Measurements from ENCODE around the gene USP35. TPM values are rescaled to one million over a fixed set of nuclear protein-coding genes. Genes with fewer than 3 reads are reported as not detected.

The USP35 gene
- total RNA-seq, 4 donors from 2014 or later: 6.6 to 30.6 (median 13.3) TPM

DNA sequence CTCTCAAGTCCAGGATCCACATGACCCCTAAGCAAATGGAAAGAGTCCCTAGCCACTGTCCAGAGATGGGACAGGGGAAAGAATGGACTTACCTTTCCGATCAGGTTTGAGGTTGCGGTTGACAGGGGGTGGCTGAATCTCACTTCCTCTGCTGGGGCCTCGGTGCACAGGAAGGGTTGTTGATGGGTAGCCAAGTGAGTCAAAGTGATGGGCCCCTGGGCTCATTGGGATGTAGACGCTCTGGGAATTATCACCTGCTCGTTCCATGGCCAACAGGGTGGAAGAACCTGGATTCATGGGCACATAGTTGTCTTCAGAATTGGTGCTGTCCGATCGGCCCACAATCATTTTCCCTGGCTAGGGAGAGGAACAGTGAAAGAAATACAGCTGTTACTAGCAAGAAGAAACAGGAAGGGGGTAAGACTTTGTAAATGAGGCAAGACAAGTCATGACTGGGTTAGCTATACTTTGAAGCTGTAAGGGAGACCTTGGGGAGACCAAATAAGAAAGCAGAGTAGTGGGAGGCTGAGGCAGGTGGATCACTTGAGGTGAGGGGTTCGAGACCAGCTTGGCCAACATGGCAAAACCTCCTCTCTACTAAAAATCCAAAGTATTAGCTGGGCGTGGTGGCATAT is 34.7 kb downstream of the USP35 start:
- DNase-seq: peak in 2 of 3 donors; percentile 61 to 63
- no peak overlapping the region for H3K27ac ChIP-seq
- no peaks in the 10 kb centered on the region for H3K4me1 ChIP-seq
- TF ChIP-seq, protein P1, sequence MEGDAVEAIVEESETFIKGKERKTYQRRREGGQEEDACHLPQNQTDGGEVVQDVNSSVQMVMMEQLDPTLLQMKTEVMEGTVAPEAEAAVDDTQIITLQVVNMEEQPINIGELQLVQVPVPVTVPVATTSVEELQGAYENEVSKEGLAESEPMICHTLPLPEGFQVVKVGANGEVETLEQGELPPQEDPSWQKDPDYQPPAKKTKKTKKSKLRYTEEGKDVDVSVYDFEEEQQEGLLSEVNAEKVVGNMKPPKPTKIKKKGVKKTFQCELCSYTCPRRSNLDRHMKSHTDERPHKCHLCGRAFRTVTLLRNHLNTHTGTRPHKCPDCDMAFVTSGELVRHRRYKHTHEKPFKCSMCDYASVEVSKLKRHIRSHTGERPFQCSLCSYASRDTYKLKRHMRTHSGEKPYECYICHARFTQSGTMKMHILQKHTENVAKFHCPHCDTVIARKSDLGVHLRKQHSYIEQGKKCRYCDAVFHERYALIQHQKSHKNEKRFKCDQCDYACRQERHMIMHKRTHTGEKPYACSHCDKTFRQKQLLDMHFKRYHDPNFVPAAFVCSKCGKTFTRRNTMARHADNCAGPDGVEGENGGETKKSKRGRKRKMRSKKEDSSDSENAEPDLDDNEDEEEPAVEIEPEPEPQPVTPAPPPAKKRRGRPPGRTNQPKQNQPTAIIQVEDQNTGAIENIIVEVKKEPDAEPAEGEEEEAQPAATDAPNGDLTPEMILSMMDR (IDR thresholded peaks at IDR 0.05): no peak
- no peak for TF ChIP-seq POLR2A (IDR thresholded peaks at IDR 0.05)
- H3K27me3 ChIP-seq: no peaks in the 10 kb centered on the region
- peaks cover 0 to 71% (median 0%) of the 10 kb centered on the region in 3 donors for H3K36me3 ChIP-seq
- H3K4me3 ChIP-seq: no peak overlapping the region
- H3K9me3 ChIP-seq: no peaks in the 10 kb centered on the region

DNA sequence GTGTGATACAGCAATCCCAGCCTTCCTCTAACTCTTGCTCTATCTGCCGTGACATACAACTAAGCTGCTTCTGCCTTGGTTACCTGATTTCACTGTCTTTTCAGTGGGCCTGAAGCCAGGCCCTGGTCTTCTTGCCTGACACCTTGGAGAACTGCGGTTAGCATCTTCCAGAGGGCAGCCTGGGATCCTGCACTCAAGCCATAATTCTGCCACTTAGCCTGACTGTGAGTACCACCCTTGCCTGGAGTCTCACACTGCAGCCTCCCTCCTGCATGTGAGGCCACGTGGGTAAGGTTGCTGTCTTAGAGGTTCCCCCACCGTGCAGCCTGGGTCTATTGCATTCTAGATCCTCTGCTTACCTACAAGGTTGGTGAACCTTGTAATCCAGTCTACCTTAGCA is 35.8 kb downstream of the USP35 start:
- TF ChIP-seq POLR2A (IDR thresholded peaks at IDR 0.05): no peak
- TF ChIP-seq, protein P1 (IDR thresholded peaks at IDR 0.05): no peak

DNA sequence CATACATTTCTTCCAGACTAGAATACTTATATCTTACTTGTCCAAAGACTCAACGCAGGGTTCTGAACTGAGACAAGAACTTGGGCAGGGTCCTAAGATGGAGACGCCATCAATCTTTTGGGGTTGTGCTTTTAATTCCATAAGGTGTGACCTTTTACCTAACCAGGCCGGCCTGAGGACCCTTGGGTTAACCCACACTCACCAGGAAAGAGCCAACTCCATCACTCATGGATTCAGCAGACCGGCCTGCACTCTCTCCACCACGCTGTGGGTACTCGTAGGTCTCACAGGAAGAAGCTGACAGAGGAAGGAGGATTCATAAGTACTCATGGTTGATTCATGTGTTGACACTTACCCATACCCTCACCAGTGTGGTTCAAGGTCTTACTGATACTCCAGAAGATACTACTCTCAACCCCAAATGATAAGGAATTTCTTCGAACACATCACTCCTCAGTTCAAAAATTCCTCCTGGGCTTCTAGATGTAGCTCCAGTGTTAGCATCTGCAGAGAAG is 36.2 kb downstream of the USP35 start:
- Histone ChIP-seq H3K36me3 (peaks cover 0 to 56% (median 0%) of the 10 kb centered on the region in 3 donors), H3K4me1 (peaks cover 0 to 1% (median 0%) of the 10 kb centered on the region in 4 donors), H3K4me3 (no peak overlapping the region), H3K9me3 (no peaks in the 10 kb centered on the region), H3K27me3 (no peaks in the 10 kb centered on the region), H3K27ac (no peak overlapping the region)
- TF ChIP-seq POLR2A (IDR thresholded peaks at IDR 0.05): no peak
- TF ChIP-seq, protein P1 (IDR thresholded peaks at IDR 0.05): no peak
- DNase-seq: no peak

More for the DNA sequence above, 35.8 kb downstream of the USP35 start:
- no peak for DNase-seq
- Histone ChIP-seq H3K4me3 (no peak overlapping the region), H3K27ac (no peak overlapping the region), H3K4me1 (no peaks in the 10 kb centered on the region), H3K36me3 (peaks cover 0 to 60% (median 0%) of the 10 kb centered on the region in 3 donors), H3K27me3 (no peaks in the 10 kb centered on the region), H3K9me3 (no peaks in the 10 kb centered on the region)

DNA sequence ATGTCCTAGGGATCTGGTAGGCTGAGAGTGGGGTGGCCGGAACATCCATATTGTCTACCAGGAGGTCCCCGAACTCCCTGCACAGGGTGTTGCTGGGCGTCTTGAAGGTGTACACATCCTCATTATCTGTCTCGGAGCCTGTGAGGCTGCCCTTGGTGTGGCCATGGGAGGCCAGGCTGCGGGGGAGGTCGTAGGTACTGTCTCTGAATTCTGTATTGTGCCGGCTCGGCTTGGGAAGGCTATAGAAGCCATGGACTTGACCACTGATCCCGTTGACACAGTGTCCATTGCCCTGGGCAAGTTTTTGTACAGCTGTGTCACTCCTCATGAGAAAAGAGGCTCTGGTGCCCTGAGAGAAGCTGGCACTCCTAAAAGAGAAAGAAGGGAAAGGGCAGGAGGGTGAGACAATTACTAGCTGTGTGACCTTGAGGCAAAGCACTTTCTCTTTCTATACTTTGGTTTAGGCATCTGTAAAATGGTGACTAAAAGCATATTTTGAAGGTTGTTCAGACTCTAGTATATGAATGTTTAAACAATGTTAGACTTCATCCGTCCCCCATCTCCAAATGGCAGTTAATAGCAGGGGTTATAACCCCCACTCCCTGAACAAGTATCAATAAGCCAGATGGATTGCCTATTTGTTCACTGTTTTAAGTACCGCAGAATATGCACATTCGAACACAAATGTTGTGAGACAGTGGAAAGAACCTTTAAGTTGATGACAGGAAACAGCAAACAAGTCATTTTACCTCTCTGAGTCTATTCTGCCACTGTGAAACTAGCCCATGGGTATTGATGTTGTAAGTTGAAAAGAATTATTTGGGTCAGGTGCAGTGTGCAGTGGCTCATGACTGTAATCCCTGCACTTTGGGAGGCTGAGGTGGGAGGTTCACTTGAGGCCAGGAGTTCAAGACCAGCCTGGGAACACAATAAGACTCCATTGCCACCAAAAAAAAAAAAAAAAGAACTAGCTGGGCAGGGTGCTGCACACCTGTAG is 38.3 kb downstream of the USP35 start:
- DNase-seq: no peak
- TF ChIP-seq, protein P1 (IDR thresholded peaks at IDR 0.05): no peak
- TF ChIP-seq POLR2A (IDR thresholded peaks at IDR 0.05): no peak
- Histone ChIP-seq H3K27me3 (no peaks in the 10 kb centered on the region), H3K36me3 (peaks cover 0 to 37% (median 0%) of the 10 kb centered on the region in 3 donors), H3K4me3 (no peak overlapping the region), H3K9me3 (no peaks in the 10 kb centered on the region), H3K4me1 (peaks cover 0 to 9% (median 0%) of the 10 kb centered on the region in 4 donors), H3K27ac (no peak overlapping the region)

DNA sequence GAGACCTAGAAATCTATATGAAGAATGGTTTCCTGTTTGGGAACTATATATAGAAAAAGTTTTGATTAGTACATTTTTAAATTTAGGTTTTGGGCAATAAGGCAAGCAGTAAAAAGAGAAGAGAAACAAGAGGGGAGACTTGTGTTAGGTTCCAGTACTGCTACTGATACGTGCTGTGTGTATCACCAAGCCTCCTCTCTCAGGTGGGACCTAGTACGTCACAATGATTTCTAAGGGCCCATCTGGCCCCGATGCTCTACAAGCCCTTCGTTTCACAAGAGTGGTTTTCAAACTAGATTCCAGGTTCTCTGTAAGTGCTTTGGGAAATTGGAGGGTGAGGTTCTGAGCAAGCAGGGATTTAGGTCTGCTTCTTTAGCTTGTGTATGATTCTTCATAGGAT is 39.2 kb downstream of the USP35 start:
- Histone ChIP-seq H3K36me3 (peaks cover 0 to 29% (median 0%) of the 10 kb centered on the region in 3 donors), H3K9me3 (no peaks in the 10 kb centered on the region), H3K4me1 (peaks cover 0 to 9% (median 0%) of the 10 kb centered on the region in 4 donors), H3K27me3 (no peaks in the 10 kb centered on the region), H3K4me3 (no peak overlapping the region), H3K27ac (no peak overlapping the region)
- TF ChIP-seq, protein P1 (IDR thresholded peaks at IDR 0.05): no peak
- no peak for DNase-seq

Data from Peyer's patch (tissue), 4 donors.